HG02981 (cell line): ENCODE results near the gene WASHC4.
A peak's percentile ranks its signal among the peaks of the same experiment; 100 is the strongest.

Experiments used
- ATAC-seq: cut with Tn5 transposase; IDR thresholded peaks from one replicate; pipeline ENCODE4 v1.9.1; 2021; ENCODE audit warnings: mild to moderate bottlenecking, moderate library complexity; ENCODE audit not compliant: unreplicated experiment

WASHC4 gene, protein sequence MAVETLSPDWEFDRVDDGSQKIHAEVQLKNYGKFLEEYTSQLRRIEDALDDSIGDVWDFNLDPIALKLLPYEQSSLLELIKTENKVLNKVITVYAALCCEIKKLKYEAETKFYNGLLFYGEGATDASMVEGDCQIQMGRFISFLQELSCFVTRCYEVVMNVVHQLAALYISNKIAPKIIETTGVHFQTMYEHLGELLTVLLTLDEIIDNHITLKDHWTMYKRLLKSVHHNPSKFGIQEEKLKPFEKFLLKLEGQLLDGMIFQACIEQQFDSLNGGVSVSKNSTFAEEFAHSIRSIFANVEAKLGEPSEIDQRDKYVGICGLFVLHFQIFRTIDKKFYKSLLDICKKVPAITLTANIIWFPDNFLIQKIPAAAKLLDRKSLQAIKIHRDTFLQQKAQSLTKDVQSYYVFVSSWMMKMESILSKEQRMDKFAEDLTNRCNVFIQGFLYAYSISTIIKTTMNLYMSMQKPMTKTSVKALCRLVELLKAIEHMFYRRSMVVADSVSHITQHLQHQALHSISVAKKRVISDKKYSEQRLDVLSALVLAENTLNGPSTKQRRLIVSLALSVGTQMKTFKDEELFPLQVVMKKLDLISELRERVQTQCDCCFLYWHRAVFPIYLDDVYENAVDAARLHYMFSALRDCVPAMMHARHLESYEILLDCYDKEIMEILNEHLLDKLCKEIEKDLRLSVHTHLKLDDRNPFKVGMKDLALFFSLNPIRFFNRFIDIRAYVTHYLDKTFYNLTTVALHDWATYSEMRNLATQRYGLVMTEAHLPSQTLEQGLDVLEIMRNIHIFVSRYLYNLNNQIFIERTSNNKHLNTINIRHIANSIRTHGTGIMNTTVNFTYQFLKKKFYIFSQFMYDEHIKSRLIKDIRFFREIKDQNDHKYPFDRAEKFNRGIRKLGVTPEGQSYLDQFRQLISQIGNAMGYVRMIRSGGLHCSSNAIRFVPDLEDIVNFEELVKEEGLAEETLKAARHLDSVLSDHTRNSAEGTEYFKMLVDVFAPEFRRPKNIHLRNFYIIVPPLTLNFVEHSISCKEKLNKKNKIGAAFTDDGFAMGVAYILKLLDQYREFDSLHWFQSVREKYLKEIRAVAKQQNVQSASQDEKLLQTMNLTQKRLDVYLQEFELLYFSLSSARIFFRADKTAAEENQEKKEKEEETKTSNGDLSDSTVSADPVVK

DNA sequence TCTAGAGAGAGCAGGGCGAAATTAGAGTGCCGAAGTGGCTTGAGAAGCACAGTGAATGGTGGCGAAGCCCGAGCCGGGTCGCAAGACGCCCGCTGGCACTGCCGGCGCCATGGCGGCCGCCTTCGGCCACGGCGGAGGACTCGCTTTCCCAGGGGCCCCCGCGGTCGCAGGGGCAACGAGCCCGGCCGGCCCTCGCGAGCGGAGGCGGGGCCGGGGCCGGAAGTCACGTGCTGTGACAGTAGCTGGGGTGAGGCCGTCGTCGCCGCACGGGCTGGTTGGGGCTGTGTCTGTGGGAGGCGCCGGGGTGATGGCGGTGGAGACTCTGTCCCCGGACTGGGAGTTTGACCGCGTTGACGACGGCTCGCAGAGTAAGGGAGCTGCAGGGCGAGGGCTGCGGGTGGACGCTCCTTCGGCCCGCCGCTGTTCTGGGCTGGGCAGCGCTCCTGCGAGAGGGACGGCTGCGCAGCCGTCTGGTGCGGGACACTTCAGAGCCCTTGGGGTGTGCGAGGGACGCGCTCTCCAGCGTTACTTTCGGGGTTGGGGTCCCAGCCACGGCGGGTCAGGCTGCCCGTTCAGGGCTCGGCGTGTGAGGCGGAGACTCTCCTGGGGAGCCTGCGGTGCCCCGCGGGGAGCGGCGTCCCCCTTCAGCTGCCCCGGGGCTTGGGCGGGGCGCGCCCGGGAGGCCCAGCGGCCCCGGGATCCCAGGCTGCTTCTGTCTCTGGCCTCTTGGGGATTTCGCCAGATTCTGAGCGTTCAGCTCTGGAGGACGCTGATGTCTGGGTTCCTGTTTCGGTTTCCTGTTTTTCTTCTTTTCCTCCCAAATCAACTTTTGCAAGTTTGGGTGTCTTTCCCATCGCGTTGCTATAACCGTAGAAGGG, at the start of gene WASHC4:
WASHC4 (plus strand) TSS at position 238 of the 878 bp plus-strand sequence; CDS start at position 308, 70 bp downstream.
- peak; percentile 87 for ATAC-seq

- no peak for ATAC-seq
Measured at GRCh38 chr12:105060715-105061378, 46.7 kb upstream of the WASHC4 start.

DNA sequence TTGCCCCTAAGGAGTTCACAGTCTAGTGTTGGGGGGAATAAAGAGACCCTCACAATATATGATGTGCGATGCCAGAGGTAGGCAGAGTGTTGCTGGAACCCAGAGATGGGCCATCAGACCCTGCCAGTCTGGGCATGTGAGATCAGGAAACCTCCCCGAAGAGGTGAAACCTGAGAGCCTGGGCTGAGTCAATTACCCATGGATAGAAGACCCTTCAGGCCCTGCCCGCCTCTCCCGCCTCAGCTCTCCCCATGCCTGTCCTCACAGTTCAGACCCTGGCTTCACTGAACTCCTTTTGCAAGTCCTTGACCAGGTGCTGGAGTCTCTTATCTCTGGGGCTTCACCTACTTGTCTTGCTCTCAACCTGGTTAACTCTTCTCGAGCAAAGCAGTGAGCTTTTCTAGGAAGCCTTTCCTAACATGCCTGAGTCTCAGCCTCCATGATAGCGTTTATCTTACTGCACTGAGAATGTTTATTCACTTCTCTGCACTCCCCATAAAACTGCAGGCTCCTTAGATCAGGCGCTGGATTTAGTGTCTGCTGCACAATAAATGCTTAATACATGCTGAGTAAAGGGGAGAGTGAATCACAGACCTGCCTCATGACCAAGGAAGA, 42.9 kb upstream of the WASHC4 start:
- ATAC-seq: no peak

GRCh38 chr12:105067511-105068031, 40.0 kb upstream of the WASHC4 start:
- no peak for ATAC-seq

- ATAC-seq: no peak
Measured at GRCh38 chr12:105069936-105070702, 37.4 kb upstream of the WASHC4 start.

DNA sequence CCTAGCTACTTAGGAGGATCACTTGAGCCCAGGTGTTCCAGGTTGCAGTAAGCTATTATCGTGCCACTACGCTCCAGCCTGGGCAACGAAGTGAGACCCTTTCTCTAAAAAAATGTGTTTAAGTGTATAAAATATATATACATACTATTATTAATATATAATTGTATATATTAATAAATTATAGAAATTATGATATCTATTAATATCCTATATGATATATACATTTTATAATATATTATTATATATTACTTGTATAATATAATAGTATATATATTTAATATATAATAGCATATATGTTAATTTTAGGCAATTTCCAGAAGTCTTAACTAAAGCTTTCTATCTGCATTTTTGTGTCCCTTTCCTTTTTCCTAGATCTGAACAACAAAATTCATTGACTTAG, 35.5 kb upstream of the WASHC4 start:
- ATAC-seq: no peak

DNA sequence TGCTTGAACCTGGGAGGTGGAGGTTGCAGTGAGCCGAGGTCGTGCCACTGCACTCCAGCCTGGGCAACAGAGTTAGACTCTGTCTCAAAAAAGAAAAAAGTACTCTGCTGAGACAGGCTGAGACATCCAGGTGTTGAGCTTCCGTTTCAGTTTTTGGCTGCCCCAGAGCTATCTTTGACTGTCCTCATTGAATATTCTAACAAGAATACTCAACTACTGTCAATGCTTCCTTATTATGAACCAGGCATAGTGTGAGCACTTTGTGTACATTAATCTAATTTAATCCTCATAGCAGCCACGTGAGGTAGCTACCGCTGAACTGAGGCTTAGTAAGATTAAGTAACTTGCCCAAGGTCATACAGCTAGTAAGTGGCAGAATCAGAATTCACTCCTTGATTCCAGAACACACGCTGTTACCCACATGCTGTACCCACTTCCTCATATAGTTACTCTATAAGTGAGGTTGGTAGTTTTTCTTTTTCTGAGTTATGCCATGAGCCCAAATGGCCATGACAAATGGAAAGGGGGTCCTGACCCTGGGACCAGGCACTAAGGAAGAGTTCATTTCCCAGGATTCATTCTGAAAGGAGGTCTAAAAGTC, 34.5 kb upstream of the WASHC4 start:
- ATAC-seq: no peak

GRCh38 chr12:105076098-105076497, 31.4 kb upstream of the WASHC4 start:
- ATAC-seq: no peak

- no peak for ATAC-seq
Measured at GRCh38 chr12:105076913-105077312, 30.6 kb upstream of the WASHC4 start.

- no peak for ATAC-seq
Measured at GRCh38 chr12:105077435-105077834, 30.1 kb upstream of the WASHC4 start.

DNA sequence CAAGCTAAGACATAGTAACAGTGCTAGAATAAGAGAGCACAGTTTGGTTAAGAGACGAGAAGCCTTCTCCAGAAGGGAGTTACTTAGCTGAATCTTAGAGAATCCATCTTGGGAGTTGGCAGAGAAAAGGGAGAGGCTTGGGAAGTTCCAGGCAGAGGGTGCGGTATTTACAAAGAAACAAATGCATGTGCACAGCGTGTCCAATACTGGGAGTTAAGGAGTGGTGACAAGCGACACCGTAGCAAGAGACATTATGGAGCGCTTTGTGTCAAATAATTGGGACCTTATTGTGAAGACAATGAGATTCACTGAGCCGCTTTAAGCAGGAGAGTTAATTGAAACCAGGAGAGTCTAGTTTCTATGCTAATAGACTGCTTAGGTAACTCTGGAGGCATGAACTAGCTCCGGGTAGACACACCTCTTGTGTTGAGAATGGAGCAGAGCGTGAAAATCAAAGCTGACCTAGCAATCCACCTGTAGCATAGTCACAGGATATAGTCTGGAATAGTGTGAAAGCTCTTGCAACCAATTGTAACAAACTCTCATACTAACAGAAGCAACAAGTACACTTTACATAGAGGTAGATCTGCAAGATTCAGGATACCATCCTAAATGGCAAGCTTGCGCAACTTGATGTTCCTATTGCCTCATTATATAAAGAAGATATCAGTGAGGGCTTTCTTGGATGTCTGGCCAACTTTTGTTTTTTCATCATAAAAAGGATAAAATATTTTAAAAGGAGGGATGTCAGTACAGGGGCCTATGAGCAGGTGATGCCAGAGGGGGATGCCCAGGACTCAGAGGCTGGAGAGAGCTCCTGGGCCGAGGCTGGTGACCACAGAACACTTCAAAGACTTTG, 28.6 kb upstream of the WASHC4 start:
- no peak for ATAC-seq

DNA sequence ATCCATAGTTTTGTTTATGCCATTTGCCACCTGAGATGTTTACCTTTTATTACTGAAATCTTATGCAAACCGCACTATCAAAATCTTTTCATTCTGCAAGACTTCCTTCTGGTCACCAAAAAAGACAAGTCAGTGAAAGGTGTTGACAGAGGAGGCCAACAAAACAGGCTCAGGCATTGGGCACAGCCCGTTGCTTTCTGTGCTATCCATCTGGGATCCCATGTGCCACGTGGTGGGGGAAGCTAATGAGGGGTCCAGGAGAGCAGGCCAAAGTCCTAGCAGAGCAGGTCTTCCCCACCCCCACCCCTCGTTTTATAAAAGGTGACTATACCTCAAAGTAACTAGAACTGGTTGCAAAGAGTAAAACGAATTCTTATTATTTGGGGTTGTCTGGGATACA, 24.5 kb upstream of the WASHC4 start:
- ATAC-seq: no peak

GRCh38 chr12:105083551-105084105, 23.9 kb upstream of the WASHC4 start:
- no peak for ATAC-seq

- peak; percentile 81 for ATAC-seq
Measured at GRCh38 chr12:105084251-105085250, 23.0 kb upstream of the WASHC4 start, which contains the start of gene ALDH1L2. Gene ALDH1L2 (minus strand): TSS chr12:105084458. CDS start chr12:105084436, 22 bp downstream.

- no peak for ATAC-seq
Measured at GRCh38 chr12:105085501-105085900, 22.0 kb upstream of the WASHC4 start.
